Tibial nerve (tissue), 3 donors: ENCODE results near the gene SPDL1.

ENCODE experiments used
- CTCF ChIP-seq, 5 experiments: fragments of 200-600 bp in 3 of 5; fragments of 450-650 bp in 2 of 5; sonication (generic) in 3 of 5; IDR thresholded peaks; one replicate each; pipeline ENCODE4 v1.5.1; 2016 to 2019; ENCODE audit warnings: antibody characterized with exemption in 5 of 5, mild to moderate bottlenecking in 3 of 5, moderate library complexity in 2 of 5
- POLR2A ChIP-seq, 2 donors: fragments of 450-650 bp; IDR thresholded peaks; one replicate each; pipeline ENCODE4 v1.6.1; 2017; ENCODE audit warnings: antibody characterized with exemption in 2 of 2, mild to moderate bottlenecking in 2 of 2, moderate library complexity in 2 of 2

DNA sequence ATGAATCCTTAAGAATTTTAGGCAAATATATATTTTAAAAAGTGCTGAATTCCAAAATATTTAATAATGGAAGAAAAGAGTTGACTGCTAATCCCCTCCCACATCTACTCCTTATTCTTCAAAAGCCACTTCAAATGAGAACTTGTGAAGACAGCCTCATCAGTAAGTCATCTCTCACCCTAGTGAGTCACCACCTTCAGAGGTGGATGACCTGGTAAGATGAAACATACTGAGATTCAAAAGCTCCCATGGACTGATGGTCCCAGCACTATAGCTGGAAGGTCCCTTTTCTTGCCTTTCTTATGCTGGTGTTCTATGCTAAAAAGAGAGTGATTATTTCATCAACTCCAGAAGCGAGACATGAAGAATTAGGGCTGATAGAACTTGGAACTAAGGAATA lies 37.8 kb upstream of the SPDL1 start:
- TF ChIP-seq POLR2A (IDR thresholded peaks at IDR 0.05) (no peak), CTCF (IDR thresholded peaks at IDR 0.05) (no peak)
